Mesodermal cell (in vitro differentiated cells): ENCODE measurements around the gene FGD3.

ENCODE experiments used
- H3K27ac ChIP-seq: 2 replicates; pipeline ENCODE4 v1.7.0; 2013; ENCODE audit warnings: mild to moderate bottlenecking, low read depth, low read length, moderate library complexity; ENCODE audit not compliant: severe bottlenecking
- H3K36me3 ChIP-seq: 2 replicates; pipeline ENCODE4 v1.7.1; 2013; ENCODE audit warnings: mild to moderate bottlenecking, low read length, moderate library complexity; ENCODE audit not compliant: control insufficient read depth, insufficient read depth
- H3K4me1 ChIP-seq: one replicate; pipeline ENCODE4 v1.7.1; 2013; ENCODE audit warnings: mild to moderate bottlenecking, low read length; ENCODE audit not compliant: insufficient read depth, control insufficient read depth, poor library complexity, severe bottlenecking
- H3K4me3 ChIP-seq: 2 replicates; pipeline ENCODE4 v1.7.0; 2013; ENCODE audit warnings: low read length, control low read depth, mild to moderate bottlenecking; ENCODE audit not compliant: insufficient read depth, poor library complexity, severe bottlenecking; ENCODE audit errors: extremely low read depth
- H3K9me3 ChIP-seq: 2 replicates; pipeline ENCODE4 v1.7.1; 2013; ENCODE audit warnings: mild to moderate bottlenecking, low read length, moderate library complexity; ENCODE audit not compliant: control insufficient read depth
- WGBS, 2 experiments: methylation state at CpG; one replicate each; pipeline ENCODE4 v1.1.5; 2013; ENCODE audit warnings: missing lambda C conversion rate in 2 of 2; ENCODE audit not compliant: insufficient coverage in 2 of 2; 5-methylcytosine and 5-hydroxymethylcytosine counted together

FGD3 gene

GRCh38 chr9:93041108-93041802 lies 93.9 kb downstream of the FGD3 start:
- H3K36me3 ChIP-seq, result no peaks in the 10 kb centered on the region
- no peak overlapping the region for H3K27ac ChIP-seq
- H3K9me3 ChIP-seq, result no peaks in the 10 kb centered on the region
- H3K4me3 ChIP-seq, result no peak overlapping the region
- no peaks in the 10 kb centered on the region for H3K4me1 ChIP-seq
- WGBS, 2 experiments, result 86 to 93% methylated on average over 5 to 6 of the region's 6 CpGs

GRCh38 chr9:93043122-93043521 lies 95.8 kb downstream of the FGD3 start:
- 89 to 94% methylated on average over 4 to 5 of the region's 6 CpGs for WGBS, 2 experiments
- Histone ChIP-seq H3K36me3 (no peaks in the 10 kb centered on the region), H3K27ac (no peak overlapping the region), H3K4me1 (no peaks in the 10 kb centered on the region), H3K4me3 (no peak overlapping the region), H3K9me3 (no peaks in the 10 kb centered on the region)

GRCh38 chr9:93045521-93045920 lies 98.2 kb downstream of the FGD3 start:
- H3K27ac ChIP-seq, result no peak overlapping the region
- H3K4me3 ChIP-seq, result no peak overlapping the region
- no peaks in the 10 kb centered on the region for H3K4me1 ChIP-seq
- no peaks in the 10 kb centered on the region for H3K9me3 ChIP-seq
- H3K36me3 ChIP-seq, result no peaks in the 10 kb centered on the region
- 67 to 100% methylated on average over 1 of the region's 2 CpGs for WGBS, 2 experiments

- no peaks in the 10 kb centered on the region for H3K9me3 ChIP-seq
Observed at GRCh38 chr9:93048566-93049448, 101.5 kb downstream of the FGD3 start.

GRCh38 chr9:93049491-93049890 lies 102.2 kb downstream of the FGD3 start:
- 86 to 94% methylated on average over 4 of the region's 4 CpGs for WGBS, 2 experiments
- H3K9me3 ChIP-seq, result no peaks in the 10 kb centered on the region
- no peaks in the 10 kb centered on the region for H3K36me3 ChIP-seq
- no peak overlapping the region for H3K4me3 ChIP-seq
- H3K27ac ChIP-seq, result no peak overlapping the region
- peaks cover 4% of the 10 kb centered on the region for H3K4me1 ChIP-seq

More at GRCh38 chr9:93048566-93049448, 101.5 kb downstream of the FGD3 start:
- no peak overlapping the region for H3K27ac ChIP-seq
- WGBS, 2 experiments, result 89 to 90% methylated on average over 5 to 8 of the region's 8 CpGs
- peaks cover 4% of the 10 kb centered on the region for H3K4me1 ChIP-seq
- no peak overlapping the region for H3K4me3 ChIP-seq
- H3K36me3 ChIP-seq, result no peaks in the 10 kb centered on the region

- Histone ChIP-seq H3K9me3 (no peaks in the 10 kb centered on the region), H3K4me3 (no peak overlapping the region), H3K27ac (no peak overlapping the region), H3K4me1 (peaks cover 4% of the 10 kb centered on the region), H3K36me3 (no peaks in the 10 kb centered on the region)
- 89 to 91% methylated on average over 4 of the region's 4 CpGs for WGBS, 2 experiments
Observed at GRCh38 chr9:93050231-93050630, 102.9 kb downstream of the FGD3 start.

GRCh38 chr9:93051680-93052089 lies 104.4 kb downstream of the FGD3 start:
- Histone ChIP-seq H3K36me3 (no peaks in the 10 kb centered on the region), H3K27ac (no peak overlapping the region), H3K4me1 (peaks cover 4% of the 10 kb centered on the region), H3K4me3 (no peak overlapping the region), H3K9me3 (no peaks in the 10 kb centered on the region)
- WGBS, 2 experiments, result 76 to 87% methylated on average over 5 to 6 of the region's 6 CpGs

- no peak overlapping the region for H3K27ac ChIP-seq
- WGBS, 2 experiments, result 84 to 92% methylated on average over 12 to 13 of the region's 15 CpGs
- H3K36me3 ChIP-seq, result no peaks in the 10 kb centered on the region
Observed at GRCh38 chr9:93052791-93053540, 105.6 kb downstream of the FGD3 start.

GRCh38 chr9:93053781-93054331 lies 106.5 kb downstream of the FGD3 start:
- no peak overlapping the region for H3K27ac ChIP-seq
- no peak overlapping the region for H3K4me3 ChIP-seq
- WGBS, 2 experiments, result 82 to 100% methylated on average over 4 to 5 of the region's 5 CpGs
- no peaks in the 10 kb centered on the region for H3K9me3 ChIP-seq
- H3K4me1 ChIP-seq, result peaks cover 4% of the 10 kb centered on the region
- H3K36me3 ChIP-seq, result no peaks in the 10 kb centered on the region

More at GRCh38 chr9:93052791-93053540, 105.6 kb downstream of the FGD3 start:
- Histone ChIP-seq H3K4me1 (peaks cover 4% of the 10 kb centered on the region), H3K4me3 (no peak overlapping the region), H3K9me3 (no peaks in the 10 kb centered on the region)
